ENCODE data around the gene CTBP2. TPM values are rescaled to one million over a fixed set of nuclear protein-coding genes. Genes with fewer than 3 reads are reported as not detected.

Gene CTBP2
- total and polyA plus RNA-seq, 10 donors: 6.7 to 74.4 (median 40.1) TPM

DNA sequence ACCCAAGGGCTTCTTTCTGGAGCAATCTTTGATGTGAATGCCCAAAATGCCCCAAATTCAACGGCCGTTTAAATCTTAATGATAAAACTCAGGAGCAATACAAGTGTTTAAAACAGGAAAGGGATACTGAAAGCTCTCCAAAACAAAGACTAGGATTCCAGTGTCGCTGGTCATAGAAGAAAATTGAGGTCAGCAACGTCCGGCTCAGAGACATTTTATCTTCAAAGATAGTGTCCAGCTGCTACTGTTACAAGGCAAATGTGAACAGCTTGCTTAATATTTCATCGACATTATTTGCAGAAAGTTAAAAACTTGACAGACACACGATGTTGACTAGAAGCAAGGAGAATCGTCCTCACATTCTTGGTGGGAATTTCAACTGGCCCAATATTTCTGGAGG, 15.4 kb upstream of the CTBP2 start:
- no peak for DNase-seq
- TF ChIP-seq POLR2AphosphoS5 (IDR thresholded peaks at IDR 0.05): no peak
- TF ChIP-seq, protein P1, sequence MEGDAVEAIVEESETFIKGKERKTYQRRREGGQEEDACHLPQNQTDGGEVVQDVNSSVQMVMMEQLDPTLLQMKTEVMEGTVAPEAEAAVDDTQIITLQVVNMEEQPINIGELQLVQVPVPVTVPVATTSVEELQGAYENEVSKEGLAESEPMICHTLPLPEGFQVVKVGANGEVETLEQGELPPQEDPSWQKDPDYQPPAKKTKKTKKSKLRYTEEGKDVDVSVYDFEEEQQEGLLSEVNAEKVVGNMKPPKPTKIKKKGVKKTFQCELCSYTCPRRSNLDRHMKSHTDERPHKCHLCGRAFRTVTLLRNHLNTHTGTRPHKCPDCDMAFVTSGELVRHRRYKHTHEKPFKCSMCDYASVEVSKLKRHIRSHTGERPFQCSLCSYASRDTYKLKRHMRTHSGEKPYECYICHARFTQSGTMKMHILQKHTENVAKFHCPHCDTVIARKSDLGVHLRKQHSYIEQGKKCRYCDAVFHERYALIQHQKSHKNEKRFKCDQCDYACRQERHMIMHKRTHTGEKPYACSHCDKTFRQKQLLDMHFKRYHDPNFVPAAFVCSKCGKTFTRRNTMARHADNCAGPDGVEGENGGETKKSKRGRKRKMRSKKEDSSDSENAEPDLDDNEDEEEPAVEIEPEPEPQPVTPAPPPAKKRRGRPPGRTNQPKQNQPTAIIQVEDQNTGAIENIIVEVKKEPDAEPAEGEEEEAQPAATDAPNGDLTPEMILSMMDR (IDR thresholded peaks at IDR 0.05 in 8 of 11, conservative IDR thresholded peaks at IDR 0.05 in 3 of 11): no peak
- TF ChIP-seq POLR2A (IDR thresholded peaks at IDR 0.05): no peak
- Histone ChIP-seq H3K27ac (no peak overlapping the region), H3K9me3 (peaks cover 0 to 3% (median 0%) of the 10 kb centered on the region in 8 donors), H3K36me3 (no peaks in the 10 kb centered on the region), H3K4me3 (no peak overlapping the region), H3K27me3 (replicated peaks in 1 of 7) (peaks cover 0 to 25% (median 0%) of the 10 kb centered on the region in 7 donors), H3K4me1 (no peaks in the 10 kb centered on the region)
- intact Hi-C loops (cut with DNase I; ENCODE audit: low total_unique reads): no loop called here
- 62 to 72% (median 64%) methylated on average over 8 of the region's 8 CpGs for WGBS, 5 donors

DNA sequence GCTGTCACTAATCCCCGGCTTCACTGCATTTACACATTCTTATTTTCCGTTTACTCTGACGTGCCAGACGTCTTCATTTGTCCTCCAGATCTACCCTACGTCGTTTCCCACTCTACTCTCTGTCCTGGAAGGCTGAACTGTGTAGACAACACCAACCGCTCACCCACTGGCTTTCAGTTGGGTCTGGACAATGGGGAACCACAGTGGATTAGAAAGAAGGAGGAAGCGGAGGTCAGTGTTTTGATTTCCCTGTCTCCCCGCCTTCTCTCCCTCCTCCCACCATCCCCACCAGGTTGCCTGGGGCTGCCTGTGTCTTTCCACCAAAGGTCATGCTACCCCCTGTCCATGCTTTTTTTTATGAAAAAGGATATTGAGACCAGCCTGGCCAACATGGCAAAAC, 14.0 kb upstream of the CTBP2 start:
- no peaks in the 10 kb centered on the region for H3K9me3 ChIP-seq
- H3K27me3 ChIP-seq (replicated peaks in 1 of 7): peaks cover 0 to 25% (median 0%) of the 10 kb centered on the region in 7 donors
- H3K4me1 ChIP-seq: no peaks in the 10 kb centered on the region
- H3K27ac ChIP-seq: no peak overlapping the region
- DNase-seq: no peak
- 44 to 57% (median 55%) methylated on average over 9 of the region's 9 CpGs for WGBS, 5 donors
- H3K4me3 ChIP-seq: no peak overlapping the region
- no peak for TF ChIP-seq POLR2A (IDR thresholded peaks at IDR 0.05)
- no peak for TF ChIP-seq POLR2AphosphoS5 (IDR thresholded peaks at IDR 0.05)
- TF ChIP-seq, protein P1 (IDR thresholded peaks at IDR 0.05 in 8 of 11, conservative IDR thresholded peaks at IDR 0.05 in 3 of 11): no peak
- intact Hi-C loops (cut with DNase I; ENCODE audit: low total_unique reads): no loop called here
- no peaks in the 10 kb centered on the region for H3K36me3 ChIP-seq

DNA sequence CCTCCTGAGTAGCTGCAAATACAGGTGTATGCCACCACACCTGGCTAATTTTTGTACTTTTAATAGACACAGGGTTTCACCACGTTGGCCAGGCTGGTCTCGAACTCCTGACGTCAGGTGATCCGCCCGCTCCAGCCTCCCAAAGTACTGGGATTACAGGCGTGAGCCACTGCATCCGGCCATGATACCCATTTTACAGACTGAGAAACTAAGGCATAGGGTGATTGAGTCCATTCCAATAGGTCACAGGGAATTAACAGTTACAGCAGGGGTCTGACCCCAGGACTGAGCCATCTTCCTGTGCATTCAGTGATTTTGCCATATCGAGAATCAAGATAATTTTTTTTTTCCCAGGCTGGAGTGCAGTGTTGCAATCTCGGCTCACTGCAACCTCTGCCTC, 12.3 kb upstream of the CTBP2 start:
- Histone ChIP-seq H3K27ac (no peak overlapping the region), H3K36me3 (no peaks in the 10 kb centered on the region), H3K4me1 (no peaks in the 10 kb centered on the region), H3K27me3 (replicated peaks in 1 of 7) (peaks cover 0 to 25% (median 0%) of the 10 kb centered on the region in 7 donors), H3K4me3 (no peak overlapping the region), H3K9me3 (no peaks in the 10 kb centered on the region)
- intact Hi-C loops (cut with DNase I; ENCODE audit: low total_unique reads): no loop called here
- no peak for TF ChIP-seq POLR2AphosphoS5 (IDR thresholded peaks at IDR 0.05)
- TF ChIP-seq, protein P1 (IDR thresholded peaks at IDR 0.05 in 8 of 11, conservative IDR thresholded peaks at IDR 0.05 in 3 of 11): no peak
- no peak for DNase-seq
- WGBS, 5 donors: 93 to 98% (median 96%) methylated on average over 9 of the region's 9 CpGs

DNA sequence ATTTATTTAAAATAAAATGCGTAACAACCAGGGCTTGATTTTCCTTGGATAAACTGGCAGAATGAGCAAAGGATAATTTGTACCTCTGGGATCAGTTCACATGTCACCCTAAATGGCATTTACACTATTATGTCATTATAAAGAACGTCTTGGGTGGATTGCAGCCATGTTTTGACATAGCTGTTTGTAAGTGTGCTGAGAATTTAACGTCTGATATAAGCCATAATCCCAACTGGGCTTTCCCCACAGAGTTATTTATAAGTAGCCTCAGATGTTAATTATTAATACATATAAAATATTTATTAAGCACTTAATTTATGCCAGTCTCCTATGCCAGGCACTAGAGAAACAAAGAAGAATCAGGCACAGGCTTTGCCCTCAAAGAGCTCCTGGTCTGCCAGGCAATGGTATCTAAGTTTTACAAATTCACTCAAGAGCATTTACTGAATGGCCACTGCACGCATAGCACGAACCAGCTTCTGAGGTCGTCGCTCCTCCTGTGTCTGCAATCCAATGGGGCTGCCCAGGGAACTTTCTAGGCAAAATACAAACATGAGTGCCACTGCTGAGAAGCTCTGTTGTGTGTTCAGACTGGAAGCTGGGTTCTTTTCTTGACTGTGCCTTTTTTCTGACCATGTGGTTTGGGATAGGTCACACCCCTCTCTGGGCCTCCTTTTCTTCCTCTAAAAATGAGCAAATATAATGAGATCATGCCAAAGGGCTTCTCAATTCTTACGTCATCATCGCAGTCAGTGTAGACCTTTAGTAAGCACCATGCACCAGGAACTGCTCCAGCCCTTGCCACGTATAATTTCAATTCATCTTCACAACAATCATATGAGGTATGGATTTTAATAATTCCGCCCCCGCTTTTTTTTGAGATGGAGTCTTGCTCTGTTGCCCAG, 11.3 kb upstream of the CTBP2 start:
- Histone ChIP-seq H3K4me1 (no peaks in the 10 kb centered on the region), H3K36me3 (no peaks in the 10 kb centered on the region), H3K4me3 (no peak overlapping the region), H3K27ac (no peak overlapping the region), H3K9me3 (no peaks in the 10 kb centered on the region), H3K27me3 (replicated peaks in 1 of 7) (peaks cover 0 to 25% (median 0%) of the 10 kb centered on the region in 7 donors)
- no peak for TF ChIP-seq POLR2A (IDR thresholded peaks at IDR 0.05)
- TF ChIP-seq, protein P1 (IDR thresholded peaks at IDR 0.05 in 8 of 11, conservative IDR thresholded peaks at IDR 0.05 in 3 of 11): no peak
- TF ChIP-seq POLR2AphosphoS5 (IDR thresholded peaks at IDR 0.05): no peak
- DNase-seq: no peak
- intact Hi-C loops (cut with DNase I; ENCODE audit: low total_unique reads): no loop called here
- WGBS, 5 donors: 79 to 89% (median 82%) methylated on average over 12 of the region's 12 CpGs

All from spleen (tissue), 11 donors.